Adrenal gland (tissue), 5 donors: ENCODE measurements around the gene SCO2.

Experiments used
- POLR2A ChIP-seq, 2 donors: fragments of 450-650 bp; IDR thresholded peaks; one replicate each; pipeline ENCODE4 v1.6.1; 2017; ENCODE audit warnings: antibody characterized with exemption in 2 of 2, mild to moderate bottlenecking in 2 of 2, moderate library complexity in 1 of 2
- TF ChIP-seq, protein P1 (sequence below), 6 experiments: fragments of 450-650 bp in 4 of 6; fragments of 200-600 bp in 2 of 6; sonication (generic) in 1 of 6; IDR thresholded peaks; 1 replicate in 5 of 6; 2 replicates in 1 of 6; pipeline versions ENCODE4 v1.5.1 to v1.8.0; 2016 to 2021; ENCODE audit warnings: antibody characterized with exemption in 6 of 6, mild to moderate bottlenecking in 2 of 6, moderate library complexity in 1 of 6
- donor health status: DM: no; HTN: no; CAD: no.

DNA sequence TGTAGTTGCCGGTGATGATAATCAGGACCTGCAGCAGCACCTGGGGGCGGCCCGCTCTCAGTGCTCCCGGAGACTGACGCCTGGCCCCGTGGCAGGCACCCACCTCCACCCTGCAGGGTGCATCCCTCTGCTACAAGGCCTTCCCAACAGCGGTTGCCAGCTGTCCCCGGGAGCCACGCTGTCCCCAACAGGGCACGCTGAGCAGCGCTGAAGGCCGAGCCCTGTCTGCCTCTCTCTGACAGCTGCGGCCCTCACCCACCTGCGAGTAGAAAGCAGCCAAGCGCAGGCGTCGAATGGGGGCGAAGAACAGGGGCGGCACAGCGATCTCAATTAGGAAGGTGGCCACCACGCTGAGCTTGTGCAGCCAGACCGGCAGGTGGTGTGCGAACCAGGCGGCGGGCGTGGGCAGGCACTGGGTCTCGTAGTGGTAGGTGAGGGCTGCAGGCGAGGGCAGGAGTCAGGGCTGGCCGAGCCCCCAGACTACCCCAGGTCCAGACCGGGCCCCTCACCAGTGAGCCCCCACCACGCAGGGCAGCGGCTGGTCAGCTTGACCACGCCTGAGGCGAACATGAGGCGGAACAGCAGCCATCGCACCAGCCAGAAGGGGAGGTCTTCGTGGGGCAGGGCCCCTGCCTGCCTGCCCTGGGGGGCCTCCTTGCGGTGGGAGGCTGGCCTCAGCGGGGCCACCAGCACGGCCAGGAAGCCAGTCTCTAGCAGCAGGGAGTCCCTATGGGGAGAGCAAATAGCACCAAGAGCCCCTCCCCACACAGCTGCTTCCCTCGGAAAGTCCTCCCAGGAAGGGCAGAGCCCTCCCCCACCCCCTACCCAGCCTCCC lies 19.4 kb downstream of the SCO2 start:
- TF ChIP-seq, protein P1, sequence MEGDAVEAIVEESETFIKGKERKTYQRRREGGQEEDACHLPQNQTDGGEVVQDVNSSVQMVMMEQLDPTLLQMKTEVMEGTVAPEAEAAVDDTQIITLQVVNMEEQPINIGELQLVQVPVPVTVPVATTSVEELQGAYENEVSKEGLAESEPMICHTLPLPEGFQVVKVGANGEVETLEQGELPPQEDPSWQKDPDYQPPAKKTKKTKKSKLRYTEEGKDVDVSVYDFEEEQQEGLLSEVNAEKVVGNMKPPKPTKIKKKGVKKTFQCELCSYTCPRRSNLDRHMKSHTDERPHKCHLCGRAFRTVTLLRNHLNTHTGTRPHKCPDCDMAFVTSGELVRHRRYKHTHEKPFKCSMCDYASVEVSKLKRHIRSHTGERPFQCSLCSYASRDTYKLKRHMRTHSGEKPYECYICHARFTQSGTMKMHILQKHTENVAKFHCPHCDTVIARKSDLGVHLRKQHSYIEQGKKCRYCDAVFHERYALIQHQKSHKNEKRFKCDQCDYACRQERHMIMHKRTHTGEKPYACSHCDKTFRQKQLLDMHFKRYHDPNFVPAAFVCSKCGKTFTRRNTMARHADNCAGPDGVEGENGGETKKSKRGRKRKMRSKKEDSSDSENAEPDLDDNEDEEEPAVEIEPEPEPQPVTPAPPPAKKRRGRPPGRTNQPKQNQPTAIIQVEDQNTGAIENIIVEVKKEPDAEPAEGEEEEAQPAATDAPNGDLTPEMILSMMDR (IDR thresholded peaks at IDR 0.05) = no peak
- TF ChIP-seq POLR2A (IDR thresholded peaks at IDR 0.05) = no peak
